K562 (cell line): Measurements from ENCODE around the gene ASIC1. TPM values are rescaled to one million over a fixed set of nuclear protein-coding genes. Genes with fewer than 3 reads are reported as not detected.

ENCODE experiments used
- BACH1 ChIP-seq: fragments of 200-800 bp; sonication (Bioruptor generic); IDR thresholded peaks from 2 replicates; pipeline ENCODE4 v1.6.1; 2016; ENCODE audit warnings: missing genetic modification characterization, missing compliant biosample characterization
- GTF2E2 ChIP-seq: fragments of 200-800 bp; sonication (Bioruptor generic); IDR thresholded peaks from 2 replicates; pipeline ENCODE4 v1.6.1; 2016; ENCODE audit warnings: missing genetic modification characterization, missing compliant biosample characterization
- HDAC1 ChIP-seq, 2 experiments: fragments of 450-650 bp; IDR thresholded peaks; 2 replicates each; pipeline ENCODE4 v1.6.1; 2016 to 2017; ENCODE audit warnings: inconsistent platforms in 1 of 2, mild to moderate bottlenecking in 1 of 2, moderate library complexity in 1 of 2
- KLF16 ChIP-seq: IDR thresholded peaks from 2 replicates; pipeline ENCODE4 v1.6.1; 2016; ENCODE audit warnings: antibody characterized with exemption
- MCM2 ChIP-seq: fragments of 450-650 bp; IDR thresholded peaks from 2 replicates; pipeline ENCODE4 v1.6.1; 2017; ENCODE audit warnings: low read depth, mild to moderate bottlenecking
- NCOA2 ChIP-seq, 2 experiments: fragments of 450-650 bp; IDR thresholded peaks; 2 replicates each; pipeline ENCODE4 v1.6.1; 2018; ENCODE audit warnings: mild to moderate bottlenecking in 2 of 2, moderate library complexity in 1 of 2; ENCODE audit not compliant: partially characterized antibody in 2 of 2
- PHF21A ChIP-seq: fragments of 450-650 bp; IDR thresholded peaks from 2 replicates; pipeline ENCODE4 v1.6.1; 2017; ENCODE audit warnings: low read depth, borderline replicate concordance
- POU5F1 ChIP-seq: fragments of 150-350 bp; IDR thresholded peaks from 2 replicates; pipeline ENCODE4 v1.6.1; 2014; ENCODE audit warnings: borderline replicate concordance, low read length, low read depth, mild to moderate bottlenecking; ENCODE audit not compliant: partially characterized antibody
- PRMT5 ChIP-seq: sonication (generic); formaldehyde crosslinking; IDR thresholded peaks from 2 replicates; pipeline ENCODE4 v1.5.0; 2020; ENCODE audit warnings: missing genetic modification reagents
- RB1 ChIP-seq: fragments of 450-650 bp; IDR thresholded peaks from 2 replicates; pipeline ENCODE4 v1.6.1; 2017; ENCODE audit warnings: low read depth, mild to moderate bottlenecking
- SRSF3 ChIP-seq: fragments of 200-400 bp; formaldehyde crosslinking; IDR thresholded peaks from 2 replicates; pipeline ENCODE4 v1.6.1; 2016; ENCODE audit warnings: mild to moderate bottlenecking, low read length, moderate library complexity; ENCODE audit not compliant: insufficient read depth
- STAG1 ChIP-seq: sonication (generic); formaldehyde crosslinking; IDR thresholded peaks from 2 replicates; pipeline ENCODE4 v1.5.0; 2020; ENCODE audit warnings: missing genetic modification reagents, borderline replicate concordance
- polyA plus RNA-seq, 8 experiments: library from polyadenylated mRNA; depleted of rRNA in 4 of 8; stranded (reverse) in 5 of 8; unstranded in 3 of 8; fragments of >200 nt; fragmentation: Nextera tagmentation in 2 of 8; fragmentation: Illumina TruSeq in 1 of 8; extraction: Ambion mirVana in 2 of 8; extraction: Trizol in 1 of 8; gene quantifications; 2 replicates each; pipeline versions ENCODE4 v1.2.1 to v1.2.3, GENCODE V29; 2011 to 2014; ENCODE audit warnings: inconsistent platforms in 1 of 8, missing spikeins in 1 of 8
- total RNA-seq, 7 experiments: library from RNA; depleted of rRNA in 6 of 7; stranded (reverse); fragments of >200 nt in 6 of 7; fragmentation: Illumina TruSeq in 2 of 7; extraction: Trizol in 2 of 7; gene quantifications; 2 replicates each; pipeline versions ENCODE4 v1.2.1 to v1.2.3, GENCODE V29; 2011 to 2021; ENCODE audit warnings: low replicate concordance in 1 of 7
- TF ChIP-seq, protein P1 (sequence below), 2 experiments: fragments of 450-650 bp; formaldehyde crosslinking in 1 of 2; IDR thresholded peaks; 2 replicates each; pipeline versions ENCODE4 v1.4.0 to v1.6.1; 2014 to 2020; ENCODE audit warnings: mild to moderate bottlenecking in 2 of 2, borderline replicate concordance in 1 of 2, low read depth in 1 of 2
- TF ChIP-seq, protein P2 (sequence below): fragments of 250-450 bp; sonication (Bioruptor Pico); IDR thresholded peaks from 2 replicates; pipeline ENCODE4 v1.8.0; 2022; ENCODE audit warnings: moderate library complexity, mild to moderate bottlenecking, inconsistent platforms
- TF ChIP-seq, protein P3 (sequence below): fragments of 450-650 bp; IDR thresholded peaks from 2 replicates; pipeline ENCODE4 v1.6.1; 2016; ENCODE audit warnings: borderline replicate concordance

The ASIC1 gene
- total and polyA plus RNA-seq, 9 of the 15 experiments (the other 6 are each of a cell fraction or from before 2014, with no cell fraction given), result 0.01 to 1.7 (median 0.45) TPM

DNA sequence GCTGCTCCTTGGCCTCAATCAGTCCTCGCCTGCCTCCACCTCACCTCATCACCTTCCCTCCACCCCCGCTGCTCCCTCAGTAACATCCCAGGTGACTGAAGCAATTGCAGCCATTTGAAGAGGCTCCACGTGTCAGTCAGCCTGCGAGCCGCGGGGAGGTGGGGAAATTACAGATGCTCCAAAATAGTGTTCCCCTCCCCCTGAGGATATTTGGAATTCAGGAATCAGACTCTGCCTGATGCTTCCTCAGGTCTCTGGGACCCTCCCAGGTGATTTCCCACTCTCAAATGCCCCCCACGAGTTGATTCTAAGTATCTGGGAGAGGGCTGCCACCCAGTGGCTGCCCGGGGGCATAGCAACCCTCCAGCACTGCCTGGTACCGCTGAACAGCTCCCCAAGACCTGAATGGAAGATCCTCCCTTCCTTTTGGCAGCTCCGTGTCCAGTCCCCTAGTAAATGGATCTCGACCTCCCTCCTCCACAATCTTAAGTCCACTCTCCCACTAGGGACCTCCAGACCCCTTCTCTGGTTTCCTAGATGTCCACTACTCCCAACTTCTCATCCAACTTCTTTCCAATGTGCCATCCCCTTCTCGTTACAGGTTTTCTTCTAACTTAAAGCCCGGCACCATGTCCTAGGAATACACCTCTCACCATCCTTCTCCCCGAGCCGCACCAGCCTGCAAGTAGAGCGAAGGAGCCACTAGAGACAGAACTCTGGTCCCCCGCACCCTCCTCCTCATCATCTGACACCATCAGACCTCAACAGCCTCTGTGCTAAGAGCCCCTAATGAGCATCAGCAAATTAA is 1.4 kb upstream of the ASIC1 start (continued):
- TF ChIP-seq SRSF3 (no peak), NCOA2 (IDR thresholded peaks at IDR 0.05; ENCODE audit: partially characterized antibody in 2 of 2) (no peak), MCM2 (no peak), RB1 (peak; percentile 57; the same call in 1 of the 2 replicates), GTF2E2 (no peak), BACH1 (tag) (no peak), PRMT5 (CRISPR knock-in tag) (no peak), POU5F1 (peak; percentile 2), STAG1 (peak; percentile 35; the same call in 1 of the 2 replicates), PHF21A (no peak), KLF16 (0 out of 2 replicates have a peak, but pooled peaks have one; percentile 37), HDAC1 (IDR thresholded peaks at IDR 0.05) (peak in 1 of 2 experiments; percentile 30; a peak in 1 of 4 replicates)
- TF ChIP-seq, protein P1, sequence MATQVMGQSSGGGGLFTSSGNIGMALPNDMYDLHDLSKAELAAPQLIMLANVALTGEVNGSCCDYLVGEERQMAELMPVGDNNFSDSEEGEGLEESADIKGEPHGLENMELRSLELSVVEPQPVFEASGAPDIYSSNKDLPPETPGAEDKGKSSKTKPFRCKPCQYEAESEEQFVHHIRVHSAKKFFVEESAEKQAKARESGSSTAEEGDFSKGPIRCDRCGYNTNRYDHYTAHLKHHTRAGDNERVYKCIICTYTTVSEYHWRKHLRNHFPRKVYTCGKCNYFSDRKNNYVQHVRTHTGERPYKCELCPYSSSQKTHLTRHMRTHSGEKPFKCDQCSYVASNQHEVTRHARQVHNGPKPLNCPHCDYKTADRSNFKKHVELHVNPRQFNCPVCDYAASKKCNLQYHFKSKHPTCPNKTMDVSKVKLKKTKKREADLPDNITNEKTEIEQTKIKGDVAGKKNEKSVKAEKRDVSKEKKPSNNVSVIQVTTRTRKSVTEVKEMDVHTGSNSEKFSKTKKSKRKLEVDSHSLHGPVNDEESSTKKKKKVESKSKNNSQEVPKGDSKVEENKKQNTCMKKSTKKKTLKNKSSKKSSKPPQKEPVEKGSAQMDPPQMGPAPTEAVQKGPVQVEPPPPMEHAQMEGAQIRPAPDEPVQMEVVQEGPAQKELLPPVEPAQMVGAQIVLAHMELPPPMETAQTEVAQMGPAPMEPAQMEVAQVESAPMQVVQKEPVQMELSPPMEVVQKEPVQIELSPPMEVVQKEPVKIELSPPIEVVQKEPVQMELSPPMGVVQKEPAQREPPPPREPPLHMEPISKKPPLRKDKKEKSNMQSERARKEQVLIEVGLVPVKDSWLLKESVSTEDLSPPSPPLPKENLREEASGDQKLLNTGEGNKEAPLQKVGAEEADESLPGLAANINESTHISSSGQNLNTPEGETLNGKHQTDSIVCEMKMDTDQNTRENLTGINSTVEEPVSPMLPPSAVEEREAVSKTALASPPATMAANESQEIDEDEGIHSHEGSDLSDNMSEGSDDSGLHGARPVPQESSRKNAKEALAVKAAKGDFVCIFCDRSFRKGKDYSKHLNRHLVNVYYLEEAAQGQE (IDR thresholded peaks at IDR 0.05; ENCODE audit: borderline replicate concordance), result peak; percentile 93
- TF ChIP-seq, protein P1 (CRISPR knock-in tag; IDR thresholded peaks at IDR 0.05; ENCODE audit: low read depth), result no peak
- TF ChIP-seq, protein P2, sequence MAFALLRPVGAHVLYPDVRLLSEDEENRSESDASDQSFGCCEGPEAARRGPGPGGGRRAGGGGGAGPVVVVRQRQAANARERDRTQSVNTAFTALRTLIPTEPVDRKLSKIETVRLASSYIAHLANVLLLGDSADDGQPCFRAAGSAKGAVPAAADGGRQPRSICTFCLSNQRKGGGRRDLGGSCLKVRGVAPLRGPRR (CRISPR knock-in tag), result no peak
- TF ChIP-seq, protein P3, sequence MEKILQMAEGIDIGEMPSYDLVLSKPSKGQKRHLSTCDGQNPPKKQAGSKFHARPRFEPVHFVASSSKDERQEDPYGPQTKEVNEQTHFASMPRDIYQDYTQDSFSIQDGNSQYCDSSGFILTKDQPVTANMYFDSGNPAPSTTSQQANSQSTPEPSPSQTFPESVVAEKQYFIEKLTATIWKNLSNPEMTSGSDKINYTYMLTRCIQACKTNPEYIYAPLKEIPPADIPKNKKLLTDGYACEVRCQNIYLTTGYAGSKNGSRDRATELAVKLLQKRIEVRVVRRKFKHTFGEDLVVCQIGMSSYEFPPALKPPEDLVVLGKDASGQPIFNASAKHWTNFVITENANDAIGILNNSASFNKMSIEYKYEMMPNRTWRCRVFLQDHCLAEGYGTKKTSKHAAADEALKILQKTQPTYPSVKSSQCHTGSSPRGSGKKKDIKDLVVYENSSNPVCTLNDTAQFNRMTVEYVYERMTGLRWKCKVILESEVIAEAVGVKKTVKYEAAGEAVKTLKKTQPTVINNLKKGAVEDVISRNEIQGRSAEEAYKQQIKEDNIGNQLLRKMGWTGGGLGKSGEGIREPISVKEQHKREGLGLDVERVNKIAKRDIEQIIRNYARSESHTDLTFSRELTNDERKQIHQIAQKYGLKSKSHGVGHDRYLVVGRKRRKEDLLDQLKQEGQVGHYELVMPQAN, result peak; percentile 49; the same call in 1 of the 2 replicates
